Measurements from ENCODE around the gene CALN1. TPM values are rescaled to one million over a fixed set of nuclear protein-coding genes. Genes with fewer than 3 reads are reported as not detected.

Gene CALN1
- polyA plus RNA-seq, 4 donors = under 0.01 to 0.07 (median 0.06) TPM; not detected in 1

DNA sequence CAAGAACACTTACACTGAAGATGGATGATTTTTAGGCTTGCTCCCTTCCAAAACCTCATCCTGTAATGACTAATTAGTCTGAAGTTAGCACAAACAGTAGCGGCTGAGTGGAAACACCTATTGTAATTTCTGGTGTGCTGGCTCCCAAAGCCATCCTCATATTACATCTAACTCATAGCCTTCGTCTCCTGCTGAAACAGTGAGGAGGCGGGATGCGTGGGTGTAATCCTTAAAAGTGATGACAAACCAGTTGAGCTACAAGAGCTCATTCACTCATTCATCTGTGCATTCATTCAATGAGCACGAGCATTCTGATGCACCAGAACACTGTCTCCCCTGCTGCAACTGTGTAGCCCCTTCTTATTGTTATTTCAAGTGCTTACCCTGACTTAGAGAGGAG is 235.3 kb downstream of the CALN1 start:
- H3K4me3 ChIP-seq (ENCODE audit: low read depth in 1 of 3, low read length in 3 of 3) = no peak overlapping the region
- DNase-seq (no peak), FAIRE-seq (no peak)
- H3K27ac ChIP-seq (ENCODE audit: low read depth in 1 of 3, low read length in 2 of 3) = no peak overlapping the region
- H3K9me3 ChIP-seq (ENCODE audit: control insufficient read depth in 2 of 2, insufficient read depth in 1 of 2, low read depth in 1 of 2, low read length in 1 of 2) = peaks cover 0 to 5% of the 10 kb centered on the region in 2 donors
- no peaks in the 10 kb centered on the region for H3K36me3 ChIP-seq (ENCODE audit: control insufficient read depth in 3 of 3, insufficient read depth in 2 of 3, low read depth in 1 of 3, low read length in 3 of 3)
- no peaks in the 10 kb centered on the region for H3K4me1 ChIP-seq (ENCODE audit: control insufficient read depth in 3 of 3, insufficient read depth in 2 of 3, low read depth in 1 of 3, low read length in 2 of 3)
- H3K27me3 ChIP-seq (ENCODE audit: control insufficient read depth in 3 of 3, insufficient read depth in 3 of 3, low read length in 3 of 3) = no peaks in the 10 kb centered on the region
- whole genome bisulfite sequencing, 3 donors = 81 to 90% (median 88%) methylated on average over 5 of the region's 5 CpGs

DNA sequence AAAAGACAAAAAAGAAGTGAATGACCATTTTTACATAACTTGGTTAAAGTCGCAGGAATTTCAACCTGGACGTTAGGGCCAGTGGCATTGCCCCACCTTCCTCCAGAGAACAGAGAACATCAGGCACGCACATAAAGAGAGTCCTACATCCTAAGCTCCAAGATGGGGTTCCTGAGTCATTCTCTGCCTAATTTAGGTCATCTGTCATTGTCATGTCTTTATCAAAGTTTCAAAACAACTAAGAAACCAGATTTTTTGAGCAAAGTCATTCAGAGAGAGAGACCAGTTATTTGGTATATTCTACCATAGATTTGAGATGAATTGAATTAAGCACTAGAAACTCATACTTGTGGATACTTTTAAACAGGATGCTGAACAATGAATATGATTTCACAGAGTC is 241.7 kb downstream of the CALN1 start:
- Histone ChIP-seq H3K36me3 (ENCODE audit: control insufficient read depth in 3 of 3, insufficient read depth in 2 of 3, low read depth in 1 of 3, low read length in 3 of 3) (no peaks in the 10 kb centered on the region), H3K27ac (ENCODE audit: low read depth in 1 of 3, low read length in 2 of 3) (no peak overlapping the region), H3K9me3 (ENCODE audit: control insufficient read depth in 2 of 2, insufficient read depth in 1 of 2, low read depth in 1 of 2, low read length in 1 of 2) (peaks cover 0 to 3% of the 10 kb centered on the region in 2 donors), H3K4me3 (ENCODE audit: low read depth in 1 of 3, low read length in 3 of 3) (no peak overlapping the region), H3K4me1 (ENCODE audit: control insufficient read depth in 3 of 3, insufficient read depth in 2 of 3, low read depth in 1 of 3, low read length in 2 of 3) (no peaks in the 10 kb centered on the region), H3K27me3 (ENCODE audit: control insufficient read depth in 3 of 3, insufficient read depth in 3 of 3, low read length in 3 of 3) (no peaks in the 10 kb centered on the region)
- 80 to 88% (median 83%) methylated on average over 3 of the region's 3 CpGs for WGBS, 3 donors
- no peak for FAIRE-seq
- DNase-seq = no peak

GRCh38 chr7:72163271-72163670 is 248.9 kb downstream of the CALN1 start:
- H3K4me3 ChIP-seq (ENCODE audit: low read depth in 1 of 3, low read length in 3 of 3) = no peak overlapping the region
- H3K27ac ChIP-seq (ENCODE audit: low read depth in 1 of 3, low read length in 2 of 3) = no peak overlapping the region
- peaks cover 0 to 21% of the 10 kb centered on the region in 2 donors for H3K9me3 ChIP-seq (ENCODE audit: control insufficient read depth in 2 of 2, insufficient read depth in 1 of 2, low read depth in 1 of 2, low read length in 1 of 2)
- H3K36me3 ChIP-seq (ENCODE audit: control insufficient read depth in 3 of 3, insufficient read depth in 2 of 3, low read depth in 1 of 3, low read length in 3 of 3) = no peaks in the 10 kb centered on the region
- H3K4me1 ChIP-seq (ENCODE audit: control insufficient read depth in 3 of 3, insufficient read depth in 2 of 3, low read depth in 1 of 3, low read length in 2 of 3) = no peaks in the 10 kb centered on the region
- WGBS, 3 donors = 82 to 85% (median 84%) methylated on average over 2 of the region's 2 CpGs
- DNase-seq (no peak), FAIRE-seq (no peak)
- H3K27me3 ChIP-seq (ENCODE audit: control insufficient read depth in 3 of 3, insufficient read depth in 3 of 3, low read length in 3 of 3) = no peaks in the 10 kb centered on the region

GRCh38 chr7:72161534-72161933 is 250.6 kb downstream of the CALN1 start:
- DNase-seq = no peak

DNA sequence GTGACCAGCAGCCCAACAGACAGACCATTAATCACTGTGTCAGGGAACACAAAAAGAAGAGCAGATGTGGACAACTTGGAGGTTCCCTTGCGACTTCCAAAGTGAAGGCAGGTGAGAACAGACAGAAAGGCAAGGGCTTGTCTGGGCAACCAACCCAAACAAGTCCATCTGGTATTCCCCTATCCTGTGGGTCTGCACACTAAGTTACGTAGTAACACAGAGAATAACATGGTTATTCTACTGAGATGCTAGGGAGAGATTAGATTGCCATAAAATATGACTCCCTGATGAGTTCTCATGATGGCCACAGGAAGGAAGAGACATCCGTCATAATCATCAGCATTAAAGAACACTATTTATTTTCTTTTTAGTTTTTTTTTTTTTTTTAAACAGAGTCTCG is 252.2 kb downstream of the CALN1 start:
- 55 to 61% (median 55%) methylated on average over 4 of the region's 4 CpGs for WGBS, 3 donors

More at GRCh38 chr7:72161534-72161933, 250.6 kb downstream of the CALN1 start:
- Histone ChIP-seq H3K27ac (ENCODE audit: low read depth in 1 of 3, low read length in 2 of 3) (no peak overlapping the region), H3K4me1 (ENCODE audit: control insufficient read depth in 3 of 3, insufficient read depth in 2 of 3, low read depth in 1 of 3, low read length in 2 of 3) (no peaks in the 10 kb centered on the region), H3K9me3 (ENCODE audit: control insufficient read depth in 2 of 2, insufficient read depth in 1 of 2, low read depth in 1 of 2, low read length in 1 of 2) (peaks cover 2 to 21% of the 10 kb centered on the region in 2 donors), H3K27me3 (ENCODE audit: control insufficient read depth in 3 of 3, insufficient read depth in 3 of 3, low read length in 3 of 3) (no peaks in the 10 kb centered on the region), H3K36me3 (ENCODE audit: control insufficient read depth in 3 of 3, insufficient read depth in 2 of 3, low read depth in 1 of 3, low read length in 3 of 3) (no peaks in the 10 kb centered on the region), H3K4me3 (ENCODE audit: low read depth in 1 of 3, low read length in 3 of 3) (no peak overlapping the region)
- 60 to 62% (median 62%) methylated on average over 6 of the region's 6 CpGs for WGBS, 3 donors
- FAIRE-seq = no peak

DNA sequence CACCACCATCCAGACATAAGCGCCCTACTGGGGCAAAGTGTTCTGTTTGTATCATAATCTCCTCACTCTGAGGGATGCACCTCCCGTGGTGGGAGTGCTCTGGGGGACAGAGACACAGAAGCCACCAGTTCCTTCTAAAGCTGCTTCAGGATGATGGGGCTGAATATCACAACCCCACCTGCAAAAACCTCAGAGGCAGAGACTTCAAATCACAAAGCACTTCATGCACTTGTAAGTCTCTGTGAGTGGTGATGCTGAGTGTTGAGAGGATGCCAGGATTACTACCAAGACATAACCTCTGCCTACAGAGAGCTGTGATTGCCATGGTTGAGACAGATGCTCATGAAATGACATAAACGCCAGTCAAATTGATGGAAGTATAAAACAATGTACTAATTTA is 255.5 kb downstream of the CALN1 start:
- peaks cover 4 to 5% of the 10 kb centered on the region in 2 donors for H3K9me3 ChIP-seq (ENCODE audit: control insufficient read depth in 2 of 2, insufficient read depth in 1 of 2, low read depth in 1 of 2, low read length in 1 of 2)
- H3K4me1 ChIP-seq (ENCODE audit: control insufficient read depth in 3 of 3, insufficient read depth in 2 of 3, low read depth in 1 of 3, low read length in 2 of 3) = no peaks in the 10 kb centered on the region
- no peaks in the 10 kb centered on the region for H3K27me3 ChIP-seq (ENCODE audit: control insufficient read depth in 3 of 3, insufficient read depth in 3 of 3, low read length in 3 of 3)
- DNase-seq (no peak), FAIRE-seq (no peak)
- H3K36me3 ChIP-seq (ENCODE audit: control insufficient read depth in 3 of 3, insufficient read depth in 2 of 3, low read depth in 1 of 3, low read length in 3 of 3) = no peaks in the 10 kb centered on the region
- no peak overlapping the region for H3K4me3 ChIP-seq (ENCODE audit: low read depth in 1 of 3, low read length in 3 of 3)
- WGBS, 3 donors = 57 to 78% (median 76%) methylated on average over 3 of the region's 3 CpGs
- no peak overlapping the region for H3K27ac ChIP-seq (ENCODE audit: low read depth in 1 of 3, low read length in 2 of 3)

More for the DNA sequence above, 252.2 kb downstream of the CALN1 start:
- no peak overlapping the region for H3K27ac ChIP-seq (ENCODE audit: low read depth in 1 of 3, low read length in 2 of 3)
- no peak overlapping the region for H3K4me3 ChIP-seq (ENCODE audit: low read depth in 1 of 3, low read length in 3 of 3)
- FAIRE-seq (no peak), DNase-seq (no peak)
- H3K27me3 ChIP-seq (ENCODE audit: control insufficient read depth in 3 of 3, insufficient read depth in 3 of 3, low read length in 3 of 3) = no peaks in the 10 kb centered on the region
- peaks cover 2 to 15% of the 10 kb centered on the region in 2 donors for H3K9me3 ChIP-seq (ENCODE audit: control insufficient read depth in 2 of 2, insufficient read depth in 1 of 2, low read depth in 1 of 2, low read length in 1 of 2)
- no peaks in the 10 kb centered on the region for H3K4me1 ChIP-seq (ENCODE audit: control insufficient read depth in 3 of 3, insufficient read depth in 2 of 3, low read depth in 1 of 3, low read length in 2 of 3)
- H3K36me3 ChIP-seq (ENCODE audit: control insufficient read depth in 3 of 3, insufficient read depth in 2 of 3, low read depth in 1 of 3, low read length in 3 of 3) = no peaks in the 10 kb centered on the region

- Histone ChIP-seq H3K4me1 (ENCODE audit: control insufficient read depth in 3 of 3, insufficient read depth in 2 of 3, low read depth in 1 of 3, low read length in 2 of 3) (no peaks in the 10 kb centered on the region), H3K27me3 (ENCODE audit: control insufficient read depth in 3 of 3, insufficient read depth in 3 of 3, low read length in 3 of 3) (no peaks in the 10 kb centered on the region), H3K4me3 (ENCODE audit: low read depth in 1 of 3, low read length in 3 of 3) (no peak overlapping the region), H3K9me3 (ENCODE audit: control insufficient read depth in 2 of 2, insufficient read depth in 1 of 2, low read depth in 1 of 2, low read length in 1 of 2) (peaks cover 4 to 5% of the 10 kb centered on the region in 2 donors), H3K27ac (ENCODE audit: low read depth in 1 of 3, low read length in 2 of 3) (no peak overlapping the region), H3K36me3 (ENCODE audit: control insufficient read depth in 3 of 3, insufficient read depth in 2 of 3, low read depth in 1 of 3, low read length in 3 of 3) (no peaks in the 10 kb centered on the region)
- 61 to 78% (median 70%) methylated on average over 5 of the region's 5 CpGs for WGBS, 3 donors
- FAIRE-seq = no peak
- DNase-seq = no peak
These were observed 259.0 kb downstream of the CALN1 start for GRCh38 chr7:72153132-72153512.

GRCh38 chr7:72152161-72153131 is 259.7 kb downstream of the CALN1 start:
- H3K4me3 ChIP-seq (ENCODE audit: low read depth in 1 of 3, low read length in 3 of 3) = no peak overlapping the region
- H3K9me3 ChIP-seq (ENCODE audit: control insufficient read depth in 2 of 2, insufficient read depth in 1 of 2, low read depth in 1 of 2, low read length in 1 of 2) = peaks cover 4 to 5% of the 10 kb centered on the region in 2 donors
- H3K4me1 ChIP-seq (ENCODE audit: control insufficient read depth in 3 of 3, insufficient read depth in 2 of 3, low read depth in 1 of 3, low read length in 2 of 3) = no peaks in the 10 kb centered on the region
- no peaks in the 10 kb centered on the region for H3K27me3 ChIP-seq (ENCODE audit: control insufficient read depth in 3 of 3, insufficient read depth in 3 of 3, low read length in 3 of 3)
- DNase-seq (no peak), FAIRE-seq (no peak)
- H3K27ac ChIP-seq (ENCODE audit: low read depth in 1 of 3, low read length in 2 of 3) = no peak overlapping the region
- 48 to 55% (median 51%) methylated on average over 7 of the region's 7 CpGs for WGBS, 3 donors
- no peaks in the 10 kb centered on the region for H3K36me3 ChIP-seq (ENCODE audit: control insufficient read depth in 3 of 3, insufficient read depth in 2 of 3, low read depth in 1 of 3, low read length in 3 of 3)
